HG03354 (cell line): ENCODE results near the gene HDC.

Source experiments
- ATAC-seq: cut with Tn5 transposase; IDR thresholded peaks from one replicate; pipeline ENCODE4 v1.9.1; 2021; ENCODE audit warnings: mild to moderate bottlenecking; ENCODE audit not compliant: unreplicated experiment, poor library complexity, severe bottlenecking

HDC gene

GRCh38 chr15:50256188-50257041 is 9.1 kb downstream of the HDC start:
- no peak for ATAC-seq

- ATAC-seq = no peak
Observed at GRCh38 chr15:50252556-50252955, 13.0 kb downstream of the HDC start.

- ATAC-seq = no peak
Observed at GRCh38 chr15:50251638-50252182, 13.8 kb downstream of the HDC start.

GRCh38 chr15:50250760-50251394 is 14.6 kb downstream of the HDC start:
- no peak for ATAC-seq

- ATAC-seq = no peak
Observed at GRCh38 chr15:50249704-50250103, 15.8 kb downstream of the HDC start.

GRCh38 chr15:50248994-50249582 is 16.4 kb downstream of the HDC start:
- no peak for ATAC-seq

GRCh38 chr15:50247819-50248655 is 17.5 kb downstream of the HDC start:
- peak; percentile 92 for ATAC-seq

GRCh38 chr15:50246631-50247030 is 18.9 kb downstream of the HDC start:
- no peak for ATAC-seq

GRCh38 chr15:50244959-50245624 is 20.4 kb downstream of the HDC start:
- ATAC-seq = no peak

GRCh38 chr15:50244153-50244552 is 21.4 kb downstream of the HDC start:
- no peak for ATAC-seq

- no peak for ATAC-seq
Observed at GRCh38 chr15:50241684-50242450, 23.7 kb downstream of the HDC start.

GRCh38 chr15:50238255-50238654 is 27.3 kb downstream of the HDC start:
- ATAC-seq = no peak

GRCh38 chr15:50236433-50236832 is 29.1 kb downstream of the HDC start:
- no peak for ATAC-seq

GRCh38 chr15:50235794-50236193 is 29.7 kb downstream of the HDC start:
- ATAC-seq = no peak

- no peak for ATAC-seq
Observed at GRCh38 chr15:50234764-50235163, 30.8 kb downstream of the HDC start.

- ATAC-seq = no peak
Observed at GRCh38 chr15:50233192-50233736, 32.3 kb downstream of the HDC start.

- ATAC-seq = no peak
Observed at GRCh38 chr15:50232791-50233190, 32.7 kb downstream of the HDC start.

- ATAC-seq = no peak
Observed at GRCh38 chr15:50231761-50232160, 33.8 kb downstream of the HDC start.
